Fibroblast of mammary gland (primary cell): Measurements from ENCODE around the gene ARID1B.
"Not testable (repeated sequence)": the region's sequence is repeated elsewhere in the genome, so short reads cannot be mapped to it uniquely, and the experiment has no call there.

Experiments used
- DNase-seq: peaks from one replicate; pipeline ENCODE4 v3.0.0-alpha.2; 2010; ENCODE audit warnings: low read depth
- H3K4me3 ChIP-seq: 2 replicates; pipeline ENCODE4 v1.5.1; 2011; ENCODE audit warnings: low read depth, mild to moderate bottlenecking, low read length, moderate library complexity; ENCODE audit not compliant: control insufficient read depth
- TF ChIP-seq, protein P1 (sequence below): conservative IDR thresholded peaks from 2 replicates; pipeline ENCODE4 v1.5.1; 2011; ENCODE audit warnings: low read depth, low read length, inconsistent platforms; ENCODE audit not compliant: control insufficient read depth, insufficient read depth

ARID1B gene

DNA sequence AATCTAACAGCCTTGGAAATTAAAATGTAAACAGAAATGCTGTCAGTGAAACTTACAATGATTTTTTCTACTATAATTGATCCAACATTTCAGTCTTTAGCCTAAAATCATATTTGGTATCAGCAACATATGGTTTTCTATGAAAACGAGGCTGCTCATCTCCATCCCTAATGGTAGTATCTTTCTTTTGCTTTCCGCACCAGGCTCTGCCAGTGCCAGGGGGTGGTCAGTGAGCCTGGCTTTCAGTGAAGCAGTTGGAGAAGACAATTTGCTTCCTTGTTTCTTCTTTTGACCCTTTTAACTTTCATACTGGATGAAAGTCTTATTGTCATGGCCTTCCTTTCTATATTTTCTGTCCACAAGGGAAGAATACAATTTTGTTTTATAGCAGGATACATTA, 258.4 kb downstream of the ARID1B start:
- DNase-seq: no peak
- TF ChIP-seq, protein P1, sequence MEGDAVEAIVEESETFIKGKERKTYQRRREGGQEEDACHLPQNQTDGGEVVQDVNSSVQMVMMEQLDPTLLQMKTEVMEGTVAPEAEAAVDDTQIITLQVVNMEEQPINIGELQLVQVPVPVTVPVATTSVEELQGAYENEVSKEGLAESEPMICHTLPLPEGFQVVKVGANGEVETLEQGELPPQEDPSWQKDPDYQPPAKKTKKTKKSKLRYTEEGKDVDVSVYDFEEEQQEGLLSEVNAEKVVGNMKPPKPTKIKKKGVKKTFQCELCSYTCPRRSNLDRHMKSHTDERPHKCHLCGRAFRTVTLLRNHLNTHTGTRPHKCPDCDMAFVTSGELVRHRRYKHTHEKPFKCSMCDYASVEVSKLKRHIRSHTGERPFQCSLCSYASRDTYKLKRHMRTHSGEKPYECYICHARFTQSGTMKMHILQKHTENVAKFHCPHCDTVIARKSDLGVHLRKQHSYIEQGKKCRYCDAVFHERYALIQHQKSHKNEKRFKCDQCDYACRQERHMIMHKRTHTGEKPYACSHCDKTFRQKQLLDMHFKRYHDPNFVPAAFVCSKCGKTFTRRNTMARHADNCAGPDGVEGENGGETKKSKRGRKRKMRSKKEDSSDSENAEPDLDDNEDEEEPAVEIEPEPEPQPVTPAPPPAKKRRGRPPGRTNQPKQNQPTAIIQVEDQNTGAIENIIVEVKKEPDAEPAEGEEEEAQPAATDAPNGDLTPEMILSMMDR: no peak

DNA sequence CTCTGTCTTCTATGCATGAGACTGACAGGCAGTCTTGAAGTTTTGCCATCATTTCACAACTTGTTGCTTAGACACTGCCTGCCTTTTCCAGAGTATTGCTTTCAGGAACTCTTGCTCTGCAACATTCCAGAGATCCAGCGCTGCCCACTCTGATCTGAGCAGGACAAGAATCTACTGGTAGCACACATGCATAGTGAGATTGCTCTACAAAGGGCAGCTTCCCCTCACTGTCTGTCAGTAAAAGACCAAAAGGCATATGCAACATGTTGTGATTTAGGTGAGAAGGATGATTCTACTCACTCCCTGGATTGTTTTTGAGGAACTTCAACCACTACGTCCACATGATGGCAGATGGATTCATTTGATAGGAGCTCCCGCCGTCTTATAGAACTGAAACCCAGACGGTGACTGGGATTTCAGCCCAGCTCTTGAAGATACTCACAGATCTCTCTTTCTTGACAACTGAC, 259.1 kb downstream of the ARID1B start:
- TF ChIP-seq, protein P1: no peak
- H3K4me3 ChIP-seq: no peak overlapping the region
- DNase-seq: peak; percentile 48

More for the DNA sequence above, 258.4 kb downstream of the ARID1B start:
- no peak overlapping the region for H3K4me3 ChIP-seq

DNA sequence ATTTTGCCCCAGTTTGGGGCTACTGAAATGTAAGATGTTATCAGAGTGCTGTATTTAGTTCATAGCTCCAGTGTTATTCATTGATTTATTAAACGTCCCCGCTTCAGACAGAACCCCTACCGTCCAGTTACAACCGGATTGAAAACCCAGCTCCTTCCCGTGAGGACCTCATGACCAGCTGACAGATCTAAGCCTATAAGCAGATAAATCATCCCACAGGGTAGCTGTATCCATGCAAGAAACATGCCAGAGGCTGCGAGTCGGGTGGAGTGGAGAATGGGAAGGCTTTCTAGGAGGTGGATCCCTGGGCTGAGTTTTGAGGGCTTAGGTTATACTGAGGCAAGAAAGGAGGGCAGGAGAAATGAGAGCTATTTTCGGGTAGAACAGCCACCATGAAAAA, 260.0 kb downstream of the ARID1B start:
- H3K4me3 ChIP-seq: no peak overlapping the region
- TF ChIP-seq, protein P1: no peak
- DNase-seq: peak; percentile 43

DNA sequence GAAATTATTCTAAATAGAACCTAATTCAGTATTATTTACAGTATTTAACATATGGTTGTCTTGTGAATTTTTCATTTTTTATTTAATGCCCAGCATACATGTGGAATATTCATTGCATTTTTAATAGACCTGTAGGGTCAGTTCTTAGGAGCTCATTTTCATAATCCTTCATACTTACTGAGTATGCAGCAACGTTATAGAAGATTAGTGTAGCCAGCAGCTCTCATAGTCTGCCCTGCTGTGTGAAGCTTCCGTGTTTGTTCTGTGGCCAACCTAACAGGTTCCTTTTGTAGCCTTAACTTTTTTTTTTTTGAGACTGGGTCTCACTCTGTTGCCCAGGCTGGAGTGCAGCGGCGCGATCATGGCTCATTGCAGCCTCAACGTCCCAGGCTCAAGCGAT, 261.4 kb downstream of the ARID1B start:
- no peak for DNase-seq
- no peak overlapping the region for H3K4me3 ChIP-seq
- TF ChIP-seq, protein P1: no peak

DNA sequence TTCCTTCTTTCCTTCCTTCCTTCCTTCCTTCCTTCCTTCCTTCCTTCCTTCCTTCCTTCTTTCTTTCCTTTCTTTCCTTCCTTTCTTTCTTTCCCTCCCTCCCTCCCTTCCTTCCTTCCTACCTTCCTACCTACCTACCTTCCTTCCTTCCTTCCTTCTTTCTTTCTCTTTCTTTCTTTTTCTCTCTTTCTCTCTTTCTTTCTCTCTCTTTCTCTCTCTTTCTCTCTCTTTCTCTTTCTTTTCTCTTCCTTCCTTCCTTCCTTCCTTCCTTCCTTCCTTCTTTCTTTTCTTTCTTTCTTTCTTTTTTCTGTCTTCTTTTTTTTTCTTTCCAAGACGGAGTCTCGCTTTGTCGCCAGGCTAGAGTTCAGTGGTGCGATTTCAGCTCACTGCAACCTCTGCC, 262.5 kb downstream of the ARID1B start:
- not testable (repeated sequence) for H3K4me3 ChIP-seq, DNase-seq

DNA sequence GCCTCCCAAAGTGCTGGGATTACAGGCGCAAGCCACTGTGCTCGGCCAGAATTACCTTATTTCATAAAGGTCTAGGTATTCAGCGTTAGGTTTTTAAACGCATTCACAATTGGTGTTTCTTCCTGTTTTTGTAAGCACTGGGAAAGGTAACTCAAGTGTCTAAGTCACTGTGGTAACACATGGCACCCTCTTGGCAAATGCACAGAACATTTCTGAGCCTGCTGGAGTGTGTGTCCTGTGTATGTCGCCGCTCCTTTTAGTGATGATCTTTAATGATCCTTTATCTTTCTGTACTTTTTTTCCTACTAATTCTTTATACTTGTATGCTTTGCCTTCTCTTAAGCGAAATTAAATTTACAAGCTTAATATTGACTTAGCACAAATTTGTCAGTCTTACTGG, 263.0 kb downstream of the ARID1B start:
- TF ChIP-seq, protein P1: no peak
- H3K4me3 ChIP-seq: no peak overlapping the region
- DNase-seq: no peak

DNA sequence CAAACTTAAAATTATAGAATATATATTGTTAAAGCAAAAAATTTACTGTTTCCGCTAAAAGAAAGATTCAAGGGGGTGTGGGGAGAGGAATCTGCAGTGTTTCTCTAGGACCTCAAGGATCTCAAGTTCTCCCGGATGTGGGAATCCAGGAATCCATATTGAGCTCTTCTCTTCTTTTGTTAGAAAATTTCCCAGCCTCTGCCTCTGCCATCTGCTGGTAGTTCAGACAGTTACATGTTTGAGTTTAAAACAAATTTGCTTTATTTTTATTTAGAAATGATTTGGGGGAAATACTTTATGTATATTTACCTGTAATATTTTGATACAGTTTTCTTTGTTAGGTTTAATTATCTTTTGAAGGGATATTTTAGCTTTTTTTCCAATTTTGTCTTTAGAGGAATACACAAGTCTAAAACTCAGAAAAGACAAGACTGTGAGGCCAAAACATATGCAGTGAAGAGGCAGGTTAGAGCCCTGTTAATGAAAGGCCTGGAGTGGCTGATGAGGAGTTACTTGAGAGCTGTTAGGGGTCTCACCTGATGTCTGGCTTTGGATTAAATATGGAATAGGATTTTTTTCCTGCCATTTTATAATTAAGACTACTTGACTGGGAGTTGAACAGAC, 268.8 kb downstream of the ARID1B start:
- H3K4me3 ChIP-seq: no peak overlapping the region
- TF ChIP-seq, protein P1: peak; percentile 65
- DNase-seq: peak; percentile 81
